Activated CD8-positive, alpha-beta memory T cell treated with anti-CD3 and anti-CD28 coated beads for 36 hours (primary cell): ENCODE results near the gene SLAMF9. TPM values are rescaled to one million over a fixed set of nuclear protein-coding genes. Genes with fewer than 3 reads are reported as not detected.

Experiments used
- CTCF ChIA-PET: fragments of 350-600 bp; sonication (Branson Sonifier 250); formaldehyde crosslinking; loops from one replicate; lab custom pipeline; 2021; ENCODE audit warnings: antibody characterized with exemption; lab: Charles Lee
- POLR2A ChIA-PET: fragments of 350-600 bp; sonication (Branson Sonifier 250); formaldehyde crosslinking; loops from one replicate; lab custom pipeline; 2021; ENCODE audit warnings: antibody characterized with exemption; lab: Charles Lee
- total RNA-seq, 2 experiments: library from RNA; stranded (reverse); gene quantifications; one replicate each; pipeline ENCODE4 v1.2.3, GENCODE V29; 2021

The SLAMF9 gene
- total RNA-seq, 2 experiments from 2014 or later: not detected

DNA sequence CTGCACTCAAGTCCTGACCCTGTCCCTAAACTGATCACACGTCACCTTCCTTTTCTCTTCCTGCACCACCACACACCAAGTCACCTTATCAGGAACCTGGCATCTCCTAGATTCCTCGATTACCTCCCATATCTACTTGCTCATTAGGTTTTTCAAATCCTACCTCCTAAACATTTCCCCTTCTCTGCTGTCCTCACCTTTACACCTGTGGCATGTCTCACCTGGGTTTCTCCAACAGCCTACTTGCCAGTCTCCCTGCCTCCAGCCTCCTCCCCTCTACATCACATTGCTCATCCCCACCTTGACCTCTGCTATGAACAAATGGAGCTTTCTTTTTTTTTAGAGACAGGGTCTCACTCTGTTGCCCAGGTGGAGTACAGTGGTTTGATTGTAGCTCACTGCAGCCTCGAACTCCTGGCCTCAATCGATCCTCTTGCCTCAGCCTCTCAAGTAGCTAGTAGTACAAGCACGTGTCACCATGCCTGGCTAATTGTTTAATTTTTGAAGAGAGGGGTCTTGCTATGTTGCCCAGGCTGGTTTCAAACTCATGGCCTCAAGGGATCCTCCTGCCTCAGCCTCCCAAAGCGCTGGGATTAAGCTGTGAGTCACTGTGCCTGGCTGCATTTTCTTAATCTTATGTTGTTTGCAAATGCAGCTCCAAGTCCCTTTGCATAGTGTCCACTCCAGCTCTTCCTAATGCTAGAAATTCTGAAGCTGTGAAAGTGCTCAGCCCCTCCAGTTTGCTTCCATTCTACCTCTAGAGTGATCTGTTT is 14.9 kb downstream of the SLAMF9 start:
- CTCF ChIA-PET: interaction anchor here (0.6 to 12.3 kb wide), 2 partner anchors 30 to 67 kb away, joined by 3 to 147 read pairs; no protein-coding TSS in a partner anchor

DNA sequence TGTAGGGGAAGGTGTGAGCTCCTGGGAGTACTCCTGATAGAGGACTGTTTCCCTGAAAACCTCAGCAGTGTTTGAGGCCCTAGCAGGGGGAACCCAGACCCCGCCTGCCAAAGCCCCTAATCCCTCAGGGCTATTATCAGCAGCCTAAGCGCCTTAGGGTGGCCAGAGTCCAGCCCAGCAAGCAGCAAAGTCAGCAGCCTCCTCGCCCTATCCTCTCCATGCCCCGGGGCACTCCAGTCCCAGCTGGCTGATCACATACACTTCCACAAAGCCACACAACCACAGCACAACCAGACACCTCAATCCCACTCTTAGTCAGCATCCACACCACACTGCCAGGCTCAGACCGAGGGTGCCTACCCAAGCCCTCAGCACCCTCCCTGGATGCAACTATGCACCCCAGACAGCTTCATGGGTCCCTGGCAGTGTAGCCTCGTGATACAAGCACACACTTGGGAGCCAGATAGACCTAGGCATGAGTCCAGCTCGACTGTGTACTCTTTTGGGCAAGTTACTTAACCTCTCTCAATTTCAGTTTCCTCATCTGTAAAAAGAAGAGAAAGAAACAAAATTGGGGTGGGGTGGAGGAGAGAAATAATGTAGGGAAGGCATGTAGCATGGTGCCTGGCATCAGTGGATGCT is 15.7 kb downstream of the SLAMF9 start:
- ChIA-PET POLR2A (interaction anchor here (0.6 kb wide), 1 partner anchor 68 kb away, joined by 6 read pairs; no protein-coding TSS in a partner anchor), CTCF (interaction anchor here (0.6 to 12.3 kb wide), 2 partner anchors 30 to 67 kb away, joined by 3 to 147 read pairs; no protein-coding TSS in a partner anchor)

More for the DNA sequence above, 14.9 kb downstream of the SLAMF9 start:
- POLR2A ChIA-PET: interaction anchor here (0.6 kb wide), 1 partner anchor 67 kb away, joined by 6 read pairs; no protein-coding TSS in a partner anchor

DNA sequence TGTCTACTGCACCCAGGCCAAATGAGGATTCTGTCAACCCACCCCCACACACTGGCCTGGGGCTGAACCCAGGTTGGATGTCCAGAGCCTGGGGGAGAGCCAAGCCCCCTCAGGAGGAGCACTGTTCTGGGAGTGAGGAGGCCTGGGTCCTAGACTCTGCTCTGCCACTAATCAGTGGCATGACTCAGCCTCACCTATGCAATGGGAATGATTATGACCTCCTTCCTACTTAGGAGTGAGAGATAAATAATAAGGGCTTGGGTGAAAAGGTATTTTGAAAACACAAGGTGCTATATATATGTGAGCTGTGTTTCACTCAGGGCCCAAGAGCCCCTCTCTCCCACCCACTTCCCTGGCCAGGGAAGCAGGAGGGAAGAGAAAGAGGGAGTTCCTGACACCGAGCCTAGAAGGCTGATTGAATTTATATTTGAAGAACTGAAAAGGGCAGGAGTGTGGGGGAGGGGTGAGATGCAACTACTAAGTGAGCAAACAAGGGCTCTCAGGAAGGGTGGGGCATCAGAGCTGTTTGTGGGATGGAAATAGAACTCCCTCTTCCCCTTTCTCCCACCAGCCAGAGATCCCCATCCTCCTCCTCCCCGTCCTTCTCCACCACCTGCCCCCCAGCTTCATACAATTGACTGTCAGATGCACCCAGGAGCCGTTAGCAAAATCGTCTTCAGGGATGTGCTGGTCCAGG is 16.8 kb downstream of the SLAMF9 start:
- ChIA-PET POLR2A (no interaction called here), CTCF (interaction anchor here (0.9 to 12.3 kb wide), 3 partner anchors 68 to 79 kb away, joined by 3 to 147 read pairs (median 3); no protein-coding TSS in a partner anchor)

DNA sequence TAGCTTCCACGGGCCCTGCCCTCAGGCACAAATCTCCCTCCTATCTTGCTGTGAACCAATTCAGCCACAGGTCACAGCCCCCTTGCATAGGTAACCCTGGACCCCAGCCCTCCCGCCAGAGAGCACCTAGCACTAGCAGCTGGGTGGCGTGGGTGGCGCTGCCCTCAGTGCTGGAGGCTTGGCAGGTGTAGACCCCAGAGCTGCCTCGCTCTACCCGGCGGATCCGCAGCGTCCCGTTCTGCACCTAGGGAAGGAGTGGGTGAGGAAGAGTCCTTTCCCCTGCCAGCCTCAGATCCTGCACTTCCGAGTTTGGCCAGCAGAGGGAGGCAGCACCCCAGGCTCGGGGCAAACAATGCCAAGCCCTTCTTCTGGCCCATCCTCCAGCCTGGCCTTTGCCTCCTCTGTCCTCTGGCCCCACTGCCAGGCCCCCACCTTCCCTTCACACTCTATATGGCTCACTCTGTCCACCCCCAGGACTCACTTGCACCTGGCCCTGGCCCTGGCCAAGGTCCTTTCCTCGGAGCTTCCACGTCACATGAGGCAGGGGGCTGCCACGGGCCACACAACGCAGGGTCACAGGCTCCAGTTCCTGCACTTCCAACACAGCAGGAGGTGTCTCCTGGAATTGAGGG is 17.6 kb downstream of the SLAMF9 start:
- POLR2A ChIA-PET: no interaction called here

DNA sequence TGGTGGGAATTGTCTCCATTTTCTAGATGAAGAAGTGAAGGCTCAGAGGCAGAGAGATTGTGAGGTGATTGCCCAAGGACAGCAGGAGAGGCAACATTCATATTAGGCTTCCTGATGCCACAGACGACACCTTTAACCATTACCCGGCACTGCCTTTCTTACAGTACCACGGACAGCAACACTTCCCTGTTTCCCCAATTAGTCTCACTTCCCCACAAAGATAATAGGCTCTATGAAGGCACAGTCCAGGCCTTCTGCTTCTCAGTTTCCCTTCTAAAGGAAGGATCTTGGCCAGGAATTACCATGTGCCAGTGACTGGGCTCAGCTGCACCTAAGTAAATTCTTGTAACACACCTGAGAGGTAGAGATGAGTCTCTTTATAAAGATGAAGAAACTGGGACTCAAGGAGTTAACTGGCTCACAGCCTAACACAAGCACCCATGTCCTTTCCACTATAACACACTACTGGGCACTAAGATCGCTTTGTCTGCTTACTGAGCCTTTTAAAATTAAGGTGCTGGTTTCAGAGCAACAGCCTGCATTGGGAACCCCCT is 18.2 kb downstream of the SLAMF9 start:
- CTCF ChIA-PET: interaction anchor here (0.8 to 12.3 kb wide), 6 partner anchors 11 to 86 kb away, joined by 3 to 147 read pairs (median 3); partner anchors contain the start of gene TAGLN2
- POLR2A ChIA-PET: no interaction called here

More for the DNA sequence above, 17.6 kb downstream of the SLAMF9 start:
- CTCF ChIA-PET: interaction anchor here (0.8 to 12.3 kb wide), 7 partner anchors 11 to 85 kb away, joined by 3 to 147 read pairs (median 3); partner anchors contain the start of gene TAGLN2

DNA sequence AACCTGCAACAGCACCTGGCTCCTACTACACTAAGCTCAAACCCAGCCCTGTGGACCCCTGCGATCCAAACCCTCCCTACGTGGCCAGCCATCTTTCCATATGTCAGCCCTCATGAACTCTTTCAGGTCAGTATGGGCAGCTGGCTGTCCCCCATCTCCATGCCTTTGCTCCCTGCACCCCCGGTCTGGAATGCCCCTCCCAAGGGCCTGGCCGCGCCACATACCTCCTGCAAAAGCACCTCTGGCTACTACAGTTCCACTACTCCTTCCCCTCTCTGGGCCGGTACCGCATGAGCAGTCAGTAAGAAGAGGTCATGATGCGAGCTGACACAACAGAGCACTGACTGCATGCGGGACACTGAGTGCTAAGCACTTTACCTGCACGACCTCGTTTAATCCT is 18.7 kb downstream of the SLAMF9 start:
- ChIA-PET CTCF (interaction anchor here (1.4 to 12.3 kb wide), 3 partner anchors 10 to 86 kb away, joined by 3 to 147 read pairs (median 7); partner anchors contain the start of gene TAGLN2), POLR2A (no interaction called here)

DNA sequence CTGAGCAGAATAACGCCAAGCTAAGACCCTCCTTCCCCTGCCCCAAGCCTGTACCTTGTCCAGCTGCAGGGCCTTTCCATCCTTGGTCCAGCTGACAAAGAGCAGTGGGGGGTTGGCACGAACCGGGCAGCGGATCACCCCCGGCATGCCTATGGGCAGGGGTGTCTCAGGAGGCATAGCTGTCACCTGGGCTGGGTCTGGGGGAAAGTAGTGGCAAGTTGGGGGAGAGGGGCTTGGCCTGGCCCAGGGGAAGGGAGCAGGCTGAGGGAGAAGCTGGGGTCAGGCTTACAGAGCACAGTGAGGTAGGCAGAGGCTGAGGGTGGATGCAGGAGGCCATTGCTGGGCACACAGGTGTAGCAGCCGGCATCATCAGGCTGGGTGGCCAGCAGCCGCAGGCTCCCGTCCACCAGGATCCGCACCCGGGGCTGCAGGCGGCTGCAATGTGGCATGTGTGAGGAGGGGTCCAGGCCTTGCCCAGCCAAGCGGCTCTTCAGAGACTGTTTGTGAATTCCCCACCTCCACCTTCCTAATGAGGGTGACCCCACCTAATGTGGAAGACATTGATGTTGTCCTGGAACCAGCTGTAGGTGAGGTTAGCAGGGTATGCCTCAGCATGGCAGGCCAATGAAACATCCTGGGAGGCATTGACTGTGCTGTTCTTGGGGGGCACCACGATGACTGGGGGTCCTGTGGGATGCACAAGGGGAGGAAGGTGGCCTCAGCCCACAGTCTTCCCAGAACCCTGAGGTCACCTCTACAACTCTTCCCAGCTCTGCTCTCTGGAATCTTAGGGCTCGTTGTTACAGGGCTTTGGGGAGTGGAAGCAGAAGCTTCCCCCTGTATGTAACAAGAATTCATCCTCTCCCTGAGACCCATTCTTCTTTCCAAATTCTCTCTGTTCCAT is 19.6 kb downstream of the SLAMF9 start:
- ChIA-PET POLR2A (interaction anchor here (1.7 kb wide), 1 partner anchor 9 kb away, joined by 4 read pairs; the partner anchor contains the start of gene TAGLN2), CTCF (interaction anchor here (0.8 to 12.3 kb wide), 4 partner anchors 9 to 152 kb away, joined by 3 to 147 read pairs (median 6); partner anchors contain the start of gene TAGLN2)

DNA sequence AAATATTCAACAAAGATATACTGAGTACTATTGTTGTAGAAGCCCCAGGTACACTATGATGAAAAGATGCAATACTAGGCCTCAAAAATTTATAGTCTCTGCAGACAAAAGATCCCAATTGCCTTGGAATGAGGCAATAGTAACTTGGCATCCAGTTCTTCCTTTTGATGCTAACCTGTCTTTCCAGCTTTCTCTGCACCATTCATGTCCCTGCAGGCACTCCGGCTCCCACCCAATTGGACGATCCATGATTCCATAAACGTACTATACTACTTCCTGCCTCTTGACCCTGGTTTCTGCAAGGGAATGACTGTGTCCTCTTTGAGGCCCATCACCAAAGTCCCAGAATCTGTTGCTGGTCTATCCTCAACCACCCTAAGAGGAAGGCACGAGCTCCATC is 20.7 kb downstream of the SLAMF9 start:
- POLR2A ChIA-PET: interaction anchor here (1.7 kb wide), 1 partner anchor 8 kb away, joined by 4 read pairs; the partner anchor contains the start of gene TAGLN2
- CTCF ChIA-PET: interaction anchor here (0.8 to 12.3 kb wide), 3 partner anchors 25 to 142 kb away, joined by 3 to 147 read pairs (median 3); no protein-coding TSS in a partner anchor

DNA sequence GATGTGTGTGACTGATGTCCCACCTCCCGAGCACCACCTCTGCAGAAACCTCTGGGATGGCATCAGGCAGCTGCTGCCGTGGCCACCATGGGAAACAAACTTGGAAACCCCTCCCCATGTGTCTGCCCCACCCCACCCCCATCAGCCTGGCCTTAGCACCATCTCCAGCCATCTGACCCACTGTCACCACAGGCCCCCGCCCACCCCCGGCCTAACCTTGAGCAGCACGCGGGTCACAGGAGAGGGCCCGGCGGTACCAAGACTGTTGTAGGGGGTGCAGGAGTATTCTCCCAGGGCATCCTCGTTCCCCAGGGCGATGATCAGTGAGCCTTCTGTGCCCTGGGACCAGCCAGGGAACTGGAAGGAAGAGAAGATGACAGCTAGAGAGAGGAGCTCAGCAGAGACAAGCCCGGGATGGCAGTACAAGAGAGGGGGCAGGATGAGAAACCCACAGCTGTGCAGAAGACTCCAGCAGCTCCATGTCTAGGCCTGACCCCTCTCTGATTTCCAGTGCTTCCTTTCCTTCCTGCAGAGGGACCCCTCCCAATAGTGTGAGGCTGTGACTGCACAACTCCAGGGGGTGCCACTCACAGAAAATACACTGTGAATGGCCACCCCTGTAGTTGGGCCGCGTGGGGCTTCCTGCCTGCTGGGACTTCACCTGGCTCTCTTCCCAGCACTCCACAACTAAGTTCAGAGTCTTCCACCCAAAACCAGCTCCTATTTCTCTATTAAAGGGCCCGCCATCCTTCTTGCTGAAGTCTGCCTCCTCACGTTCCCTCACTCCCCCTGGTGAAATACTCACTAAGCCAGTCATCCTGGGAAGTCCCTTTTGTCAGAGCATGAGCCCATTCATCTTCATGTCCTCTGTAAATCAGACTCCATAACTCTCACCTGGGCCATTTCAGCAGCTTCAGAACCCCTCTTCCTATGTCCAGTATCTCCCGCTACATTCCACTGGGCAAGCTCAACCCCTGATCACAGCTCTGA is 21.4 kb downstream of the SLAMF9 start:
- ChIA-PET CTCF (interaction anchor here (1.0 to 12.3 kb wide), 3 partner anchors 57 to 143 kb away, joined by 3 to 147 read pairs (median 3); no protein-coding TSS in a partner anchor), POLR2A (interaction anchor here (1.7 kb wide), 1 partner anchor 7 kb away, joined by 4 read pairs; the partner anchor contains the start of gene TAGLN2)

DNA sequence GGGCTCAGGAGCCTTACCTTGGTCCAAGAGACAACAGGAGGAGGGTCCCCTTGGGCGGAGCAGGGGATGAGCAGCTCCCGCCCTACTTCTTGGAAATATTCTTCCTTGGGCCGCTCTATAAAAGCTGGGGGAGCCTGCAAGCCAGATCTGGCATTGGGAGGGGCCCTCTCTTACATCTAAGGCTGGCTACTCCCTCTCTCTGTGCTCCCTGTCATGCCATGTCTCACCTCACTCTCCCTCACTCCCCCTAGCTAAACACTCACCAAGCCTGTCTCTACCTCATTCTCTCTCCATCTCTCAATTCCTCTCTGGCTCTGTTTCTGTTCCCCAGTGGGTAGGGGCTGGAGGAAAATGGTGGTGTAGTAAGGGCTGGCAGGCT is 22.3 kb downstream of the SLAMF9 start:
- POLR2A ChIA-PET: no interaction called here
- CTCF ChIA-PET: interaction anchor here (12.3 kb wide), 1 partner anchor 74 kb away, joined by 147 read pairs; no protein-coding TSS in a partner anchor

DNA sequence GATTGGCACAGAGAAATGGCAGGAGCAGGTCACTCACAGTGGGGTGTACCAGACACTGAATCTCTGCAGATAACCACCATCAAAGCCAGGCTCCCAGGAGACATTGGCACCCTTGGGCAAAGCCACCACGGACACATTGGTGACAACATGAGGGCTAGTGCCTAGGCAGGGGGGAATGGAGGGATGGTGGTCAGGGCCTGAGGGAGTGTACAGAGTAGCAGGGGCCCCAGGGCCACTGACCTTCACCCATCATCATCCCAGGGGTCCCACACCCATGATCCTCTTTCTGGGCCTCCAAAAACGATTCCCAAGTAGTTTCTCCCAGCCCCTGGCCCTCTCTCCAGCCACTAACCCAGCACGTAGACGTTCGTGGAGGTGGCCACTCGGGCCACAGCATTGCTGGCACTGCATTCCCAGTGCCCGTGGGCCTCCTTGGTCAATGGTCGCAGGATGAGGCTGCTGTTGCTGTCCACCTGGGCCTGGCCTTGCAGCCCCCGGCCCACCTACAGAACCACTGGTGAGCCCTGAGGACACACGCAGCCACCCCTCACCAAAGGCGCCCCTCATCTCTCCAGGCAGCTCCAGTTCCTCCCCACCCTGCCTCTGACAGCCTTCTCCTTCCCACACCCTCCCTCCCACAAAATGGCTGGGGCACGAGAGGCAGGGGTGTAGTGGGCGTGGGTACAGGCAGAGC is 22.8 kb downstream of the SLAMF9 start:
- POLR2A ChIA-PET: no interaction called here
- CTCF ChIA-PET: interaction anchor here (12.3 kb wide), 1 partner anchor 74 kb away, joined by 147 read pairs; no protein-coding TSS in a partner anchor

DNA sequence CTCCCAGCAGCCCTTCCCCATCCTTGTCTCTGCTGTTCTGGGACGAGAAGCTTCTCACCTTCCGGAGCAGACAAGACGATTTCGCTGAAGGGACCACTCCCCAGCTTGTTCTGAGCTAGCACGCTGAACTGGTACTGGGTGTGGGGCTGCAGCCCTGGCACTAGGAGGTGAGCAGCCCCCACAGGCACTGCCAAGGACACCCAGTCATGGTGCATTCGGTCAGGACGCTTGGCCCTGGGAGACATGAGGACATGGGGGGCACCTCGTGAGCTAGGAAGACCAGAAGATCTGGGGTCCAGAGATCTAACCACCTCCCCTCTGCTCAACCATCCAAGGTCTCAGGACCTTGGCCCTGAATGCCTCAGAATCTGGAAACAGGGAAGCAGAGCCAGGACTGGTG is 23.4 kb downstream of the SLAMF9 start:
- ChIA-PET POLR2A (no interaction called here), CTCF (interaction anchor here (12.3 kb wide), 1 partner anchor 75 kb away, joined by 147 read pairs; no protein-coding TSS in a partner anchor)

DNA sequence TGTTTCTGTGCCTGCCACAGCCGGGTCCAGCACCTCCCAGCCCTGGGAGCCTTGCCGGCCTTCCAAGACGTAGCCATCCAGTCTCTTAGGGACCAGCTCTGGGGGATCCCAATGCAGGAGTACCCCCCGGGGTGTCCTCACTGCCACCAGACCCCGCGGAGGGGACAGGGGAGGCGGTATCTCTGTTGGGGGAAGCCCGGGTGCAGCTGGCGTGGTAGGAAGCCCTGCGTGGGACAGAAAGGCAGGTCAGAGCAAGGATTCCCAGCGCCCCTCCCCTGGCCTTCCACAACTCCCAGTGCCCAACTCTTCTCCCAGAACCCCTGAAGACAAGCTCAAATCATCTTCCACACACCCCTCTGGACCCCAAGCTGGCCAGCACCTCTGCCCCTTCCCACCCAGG is 23.8 kb downstream of the SLAMF9 start:
- POLR2A ChIA-PET: no interaction called here
- CTCF ChIA-PET: interaction anchor here (0.9 to 12.3 kb wide), 2 partner anchors 75 to 155 kb away, joined by 3 to 147 read pairs; no protein-coding TSS in a partner anchor

DNA sequence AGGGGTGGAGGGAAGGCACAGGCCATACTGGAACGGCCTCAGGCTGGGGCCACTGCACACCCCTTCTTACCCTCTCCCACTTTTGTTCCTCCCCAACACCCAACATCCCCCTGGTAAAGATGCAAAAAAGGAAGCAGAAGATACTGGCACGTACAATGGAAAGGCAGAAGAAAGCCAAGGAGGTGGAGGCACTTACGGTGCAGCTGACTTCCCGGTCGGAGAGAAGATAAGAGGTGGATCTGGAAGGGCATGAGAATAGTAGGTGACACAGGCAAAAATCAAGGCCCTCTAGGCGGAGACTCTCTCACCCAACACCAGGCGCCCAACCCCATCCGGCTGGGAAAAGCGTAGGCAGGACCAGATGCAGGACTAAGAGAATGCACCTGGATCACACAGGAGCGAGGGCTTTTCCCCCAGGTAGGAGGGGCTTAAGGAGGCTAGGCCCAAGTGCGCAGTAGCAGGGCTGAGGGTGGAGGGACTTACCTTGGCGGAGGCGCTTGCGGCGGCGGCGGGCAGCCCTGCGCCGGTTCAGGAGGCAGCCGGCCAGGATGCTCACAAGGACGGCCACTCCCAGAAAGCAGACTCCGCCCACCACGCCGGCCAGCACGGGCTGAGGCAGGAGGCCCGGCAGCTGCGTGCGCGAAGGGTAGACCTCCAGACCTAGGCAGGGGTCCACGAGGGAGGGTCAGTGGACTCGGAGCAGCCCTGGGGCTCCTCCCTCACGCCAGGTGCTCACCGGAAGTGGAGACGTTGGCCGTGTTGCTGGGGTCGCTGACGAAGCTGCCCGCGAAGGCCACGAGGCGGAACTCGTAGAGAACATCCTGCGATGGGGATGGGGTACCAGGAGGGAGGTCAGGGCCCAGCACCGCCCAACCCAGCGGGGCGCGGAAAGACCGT is 24.6 kb downstream of the SLAMF9 start:
- ChIA-PET POLR2A (no interaction called here), CTCF (interaction anchor here (0.9 to 12.3 kb wide), 3 partner anchors 73 to 156 kb away, joined by 3 to 147 read pairs (median 3); no protein-coding TSS in a partner anchor)
